Mesendoderm (in vitro differentiated cells): Measurements from ENCODE around the gene P3R3URF.

Experiments used
- DNase-seq: peaks from one replicate; pipeline ENCODE4 v3.0.0; 2013
- H2AK5ac ChIP-seq: 2 replicates; pipeline ENCODE4 v1.6.1; 2013; ENCODE audit warnings: low read length, inconsistent platforms
- H2BK120ac ChIP-seq: 2 replicates; pipeline ENCODE4 v1.6.1; 2013; ENCODE audit warnings: low read depth, mild to moderate bottlenecking, low read length, moderate library complexity, mixed read lengths
- H2BK15ac ChIP-seq: replicated peaks from 2 replicates; pipeline ENCODE4 v1.6.1; 2013; ENCODE audit warnings: low read depth, mild to moderate bottlenecking, moderate library complexity
- H2BK5ac ChIP-seq: 2 replicates; pipeline ENCODE4 v1.6.1; 2013; ENCODE audit warnings: low read length, inconsistent platforms
- H3K18ac ChIP-seq: 2 replicates; pipeline ENCODE4 v1.6.1; 2013; ENCODE audit warnings: mild to moderate bottlenecking, low read length, mixed read lengths
- H3K23ac ChIP-seq: one replicate; pipeline ENCODE4 v1.6.1; 2013; ENCODE audit warnings: low read length
- H3K27ac ChIP-seq: 2 replicates; pipeline ENCODE4 v1.5.1; 2013; ENCODE audit warnings: low read depth, mild to moderate bottlenecking, inconsistent platforms, low read length, moderate library complexity
- H3K27me3 ChIP-seq: 2 replicates; pipeline ENCODE4 v1.6.1; 2013; ENCODE audit warnings: low read length, control low read depth, mild to moderate bottlenecking, inconsistent platforms; ENCODE audit not compliant: insufficient read depth, poor library complexity
- H3K36me3 ChIP-seq: 2 replicates; pipeline ENCODE4 v1.6.1; 2013; ENCODE audit warnings: low read length, inconsistent platforms; ENCODE audit not compliant: control insufficient read depth, insufficient read depth
- H3K4ac ChIP-seq: one replicate; pipeline ENCODE4 v1.6.1; 2013; ENCODE audit warnings: low read depth, mild to moderate bottlenecking, low read length, moderate library complexity
- H3K4me1 ChIP-seq: 2 replicates; pipeline ENCODE4 v1.6.1; 2013; ENCODE audit warnings: low read depth, low read length, inconsistent platforms; ENCODE audit not compliant: control insufficient read depth
- H3K4me2 ChIP-seq: 2 replicates; pipeline ENCODE4 v1.6.1; 2013; ENCODE audit warnings: low read length
- H3K4me3 ChIP-seq: 2 replicates; pipeline ENCODE4 v1.5.1; 2013; ENCODE audit warnings: mild to moderate bottlenecking, low read length
- H3K56ac ChIP-seq: one replicate; pipeline ENCODE4 v1.6.1; 2013; ENCODE audit warnings: low read length
- H3K79me1 ChIP-seq: 2 replicates; pipeline ENCODE4 v1.6.1; 2013; ENCODE audit warnings: low read length, inconsistent platforms
- H3K79me2 ChIP-seq: 2 replicates; pipeline ENCODE4 v1.6.1; 2013; ENCODE audit warnings: mild to moderate bottlenecking, low read length; ENCODE audit not compliant: control insufficient read depth, insufficient read depth
- H3K9ac ChIP-seq: 2 replicates; pipeline ENCODE4 v1.6.1; 2013; ENCODE audit warnings: low read length, inconsistent platforms
- H4K5ac ChIP-seq: one replicate; pipeline ENCODE4 v1.6.1; 2013; ENCODE audit warnings: low read length
- H4K8ac ChIP-seq: one replicate; pipeline ENCODE4 v1.6.1; 2013; ENCODE audit warnings: low read depth, mild to moderate bottlenecking, control low read depth, low read length, moderate library complexity
- WGBS: extraction: QIAGEN DNeasy Blood & Tissue Kit; methylation state at CpG from one replicate; pipeline ENCODE4 v1.1.7; 2013; ENCODE audit warnings: low lambda C conversion rate, missing lambda C conversion rate; ENCODE audit not compliant: insufficient coverage; ENCODE audit errors: extremely low coverage; 5-methylcytosine and 5-hydroxymethylcytosine counted together

Gene P3R3URF

GRCh38 chr1:46166521-46167462 is 9.5 kb downstream of the P3R3URF start:
- DNase-seq = no peak
- no peak overlapping the region for H3K18ac ChIP-seq

GRCh38 chr1:46160212-46160611 is 16.1 kb downstream of the P3R3URF start:
- Histone ChIP-seq H3K4ac (no peak overlapping the region), H3K79me1 (no peaks in the 10 kb centered on the region), H2BK120ac (no peak overlapping the region), H2AK5ac (no peak overlapping the region), H3K23ac (no peak overlapping the region), H3K27me3 (no peaks in the 10 kb centered on the region), H3K36me3 (no peaks in the 10 kb centered on the region), H3K18ac (no peak overlapping the region), H4K5ac (no peak overlapping the region), H2BK15ac (no peak overlapping the region), H3K4me1 (peaks cover 8% of the 10 kb centered on the region), H3K79me2 (no peaks in the 10 kb centered on the region), H3K27ac (no peak overlapping the region), H2BK5ac (no peak overlapping the region), H3K4me3 (no peak overlapping the region), H3K4me2 (no peak overlapping the region), H4K8ac (no peak overlapping the region), H3K9ac (no peak overlapping the region), H3K56ac (no peak overlapping the region)
- no peak for DNase-seq
- WGBS = no CpG with 5 or more reads among the region's 1 CpG

More at GRCh38 chr1:46166521-46167462, 9.5 kb downstream of the P3R3URF start:
- no peak overlapping the region for H2BK15ac ChIP-seq
- no peak overlapping the region for H4K8ac ChIP-seq
- no peak overlapping the region for H3K4ac ChIP-seq
- H3K79me1 ChIP-seq = no peaks in the 10 kb centered on the region
- peak overlapping the region; percentile 85 for H3K56ac ChIP-seq
- H3K23ac ChIP-seq = no peak overlapping the region
- H2BK120ac ChIP-seq = no peak overlapping the region
- H2AK5ac ChIP-seq = no peak overlapping the region
- peak overlapping the region; percentile 45 for H3K9ac ChIP-seq
- H3K4me1 ChIP-seq = peaks cover 5% of the 10 kb centered on the region
- no peak overlapping the region for H3K4me3 ChIP-seq
- H3K27me3 ChIP-seq = no peaks in the 10 kb centered on the region
- no peak overlapping the region for H2BK5ac ChIP-seq
- no peaks in the 10 kb centered on the region for H3K79me2 ChIP-seq
- WGBS = no CpG with 5 or more reads among the region's 47 CpGs
- peak overlapping the region; percentile 70 for H3K4me2 ChIP-seq
- H3K27ac ChIP-seq = no peak overlapping the region
- no peak overlapping the region for H4K5ac ChIP-seq
- no peaks in the 10 kb centered on the region for H3K36me3 ChIP-seq

GRCh38 chr1:46159516-46159915 is 16.8 kb downstream of the P3R3URF start:
- no peak overlapping the region for H3K56ac ChIP-seq
- no peak overlapping the region for H4K5ac ChIP-seq
- H2BK15ac ChIP-seq = no peak overlapping the region
- H3K4me1 ChIP-seq = peaks cover 8% of the 10 kb centered on the region
- no peak overlapping the region for H2BK5ac ChIP-seq
- no peak for DNase-seq
- no peak overlapping the region for H3K9ac ChIP-seq
- H2AK5ac ChIP-seq = no peak overlapping the region
- no peaks in the 10 kb centered on the region for H3K27me3 ChIP-seq
- no peak overlapping the region for H3K4me2 ChIP-seq
- H3K23ac ChIP-seq = no peak overlapping the region
- no peak overlapping the region for H3K4me3 ChIP-seq
- no peaks in the 10 kb centered on the region for H3K36me3 ChIP-seq
- no peak overlapping the region for H3K18ac ChIP-seq
- H3K79me1 ChIP-seq = no peaks in the 10 kb centered on the region
- no peak overlapping the region for H3K4ac ChIP-seq
- no peak overlapping the region for H2BK120ac ChIP-seq
- H4K8ac ChIP-seq = no peak overlapping the region
- WGBS = no CpG with 5 or more reads among the region's 3 CpGs
- H3K27ac ChIP-seq = no peak overlapping the region
- H3K79me2 ChIP-seq = no peaks in the 10 kb centered on the region

DNA sequence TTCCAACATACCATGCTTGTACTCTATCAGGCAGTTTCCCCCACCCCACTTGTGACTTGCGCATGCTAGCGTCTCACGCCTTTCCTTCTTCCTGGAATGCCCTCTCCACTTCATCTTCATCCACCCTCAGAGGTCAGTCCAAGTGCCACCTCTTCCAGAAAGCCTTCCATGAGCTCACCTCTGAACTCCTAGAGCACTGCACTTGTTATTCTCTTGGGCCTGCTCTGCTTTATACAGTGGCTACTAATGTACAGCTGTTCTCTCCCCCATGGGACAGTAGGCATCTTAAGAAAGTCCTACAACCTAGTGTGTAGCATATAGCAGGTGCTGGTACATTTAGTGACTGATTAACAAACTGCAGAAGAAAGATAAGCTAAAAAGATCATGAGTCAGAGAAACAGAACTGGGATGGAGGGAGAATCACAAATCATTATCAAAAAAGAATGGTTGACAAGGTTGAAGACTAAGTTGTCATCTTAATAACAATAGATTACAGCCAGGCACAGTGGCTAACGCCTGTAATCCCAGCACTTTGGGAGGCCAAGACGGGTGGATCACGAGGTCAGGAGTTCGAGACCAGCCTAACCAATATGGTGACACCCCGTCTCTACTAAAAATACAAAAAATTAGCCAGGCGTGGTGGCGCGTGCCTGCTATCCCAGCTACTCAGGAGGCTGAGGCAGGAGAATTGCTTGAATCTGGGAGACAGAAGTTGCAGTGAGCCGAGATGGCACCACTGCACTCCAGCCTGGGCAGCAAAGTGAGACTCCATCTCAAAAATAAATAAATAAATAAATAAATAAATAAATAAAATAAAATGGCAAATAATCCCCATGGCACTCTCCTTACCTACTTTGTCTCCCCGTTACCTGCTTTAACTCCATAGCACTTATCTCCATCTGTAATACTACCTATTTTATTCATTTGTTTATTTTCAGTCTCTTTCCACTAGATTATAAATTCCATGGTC is 17.7 kb downstream of the P3R3URF start:
- no peak overlapping the region for H2BK5ac ChIP-seq
- no peaks in the 10 kb centered on the region for H3K27me3 ChIP-seq
- H3K79me1 ChIP-seq = no peaks in the 10 kb centered on the region
- no peak overlapping the region for H3K56ac ChIP-seq
- peak; percentile 40 for DNase-seq
- no peak overlapping the region for H3K27ac ChIP-seq
- peaks cover 8% of the 10 kb centered on the region for H3K4me1 ChIP-seq
- H3K23ac ChIP-seq = no peak overlapping the region
- H2AK5ac ChIP-seq = no peak overlapping the region
- no peak overlapping the region for H4K8ac ChIP-seq
- H3K18ac ChIP-seq = no peak overlapping the region
- no peak overlapping the region for H2BK15ac ChIP-seq
- no peaks in the 10 kb centered on the region for H3K36me3 ChIP-seq
- no peak overlapping the region for H3K4me3 ChIP-seq
- H3K79me2 ChIP-seq = no peaks in the 10 kb centered on the region
- H3K4ac ChIP-seq = no peak overlapping the region
- H4K5ac ChIP-seq = no peak overlapping the region
- no peak overlapping the region for H2BK120ac ChIP-seq
- H3K9ac ChIP-seq = no peak overlapping the region
- H3K4me2 ChIP-seq = no peak overlapping the region
- no CpG with 5 or more reads among the region's 13 CpGs for WGBS

DNA sequence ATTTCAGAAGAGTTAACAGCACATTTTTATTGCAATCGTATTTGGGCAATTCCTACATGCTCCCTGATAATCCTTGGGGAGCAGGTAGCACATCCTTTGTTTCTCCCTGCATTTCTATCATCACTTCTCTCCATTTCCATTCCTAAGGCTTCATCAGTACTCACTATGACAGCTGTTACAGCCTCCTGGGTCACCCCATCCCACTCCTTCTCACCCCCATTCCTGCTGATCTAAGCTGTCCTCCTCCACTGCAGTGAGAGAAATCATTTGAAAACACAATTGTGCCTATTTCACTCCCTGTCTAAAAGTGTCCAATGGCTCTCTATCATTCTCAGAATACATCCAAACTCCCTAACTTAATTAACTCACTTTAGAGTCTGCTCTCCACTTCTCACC is 18.4 kb downstream of the P3R3URF start:
- Histone ChIP-seq H3K23ac (no peak overlapping the region), H2BK15ac (no peak overlapping the region), H3K4me3 (no peak overlapping the region), H3K79me1 (no peaks in the 10 kb centered on the region), H3K4me2 (no peak overlapping the region), H2AK5ac (no peak overlapping the region), H3K79me2 (no peaks in the 10 kb centered on the region), H3K18ac (no peak overlapping the region), H4K8ac (no peak overlapping the region), H3K27ac (no peak overlapping the region), H4K5ac (no peak overlapping the region), H2BK120ac (no peak overlapping the region), H3K27me3 (no peaks in the 10 kb centered on the region), H2BK5ac (no peak overlapping the region), H3K9ac (no peak overlapping the region), H3K56ac (no peak overlapping the region), H3K4me1 (peaks cover 8% of the 10 kb centered on the region), H3K36me3 (no peaks in the 10 kb centered on the region), H3K4ac (no peak overlapping the region)
- no CpG with 5 or more reads among the region's 1 CpG for WGBS
- DNase-seq = no peak
